ENCODE measurements around the gene BCKDHB. TPM values are rescaled to one million over a fixed set of nuclear protein-coding genes. Genes with fewer than 3 reads are reported as not detected.

Gene BCKDHB
- total and polyA plus RNA-seq, 12 donors = 6.4 to 33.9 (median 18.9) TPM

DNA sequence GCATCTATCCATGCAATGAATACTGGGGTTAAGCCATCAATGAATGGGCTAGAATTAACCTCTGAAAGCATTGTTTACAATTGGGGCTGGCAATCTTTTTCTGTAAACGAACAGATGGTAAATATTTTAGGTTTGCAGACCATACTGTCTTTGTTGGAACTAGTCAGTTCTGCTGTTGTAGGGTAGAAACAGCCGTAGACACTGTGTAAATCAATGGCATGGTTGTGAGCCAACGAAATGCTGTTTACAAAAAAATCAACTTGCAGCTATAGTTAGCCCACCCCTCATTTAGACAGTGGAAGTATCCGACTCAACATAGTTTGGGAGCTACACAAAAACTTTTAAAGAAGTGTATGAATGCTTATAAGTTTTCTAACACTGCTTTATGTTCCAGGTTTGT, 91.5 kb downstream of the BCKDHB start:
- no peak overlapping the region for H3K27ac ChIP-seq
- intact Hi-C loops (cut with DNase I) = no loop called here
- H3K27me3 ChIP-seq = no peaks in the 10 kb centered on the region
- no peaks in the 10 kb centered on the region for H3K4me1 ChIP-seq (replicated peaks in 1 of 2)
- TF ChIP-seq POLR2A (IDR thresholded peaks at IDR 0.05) = no peak
- no peak for TF ChIP-seq CTCF (IDR thresholded peaks at IDR 0.05)
- H3K36me3 ChIP-seq (replicated peaks in 1 of 2) = no peaks in the 10 kb centered on the region
- DNase-seq = no peak
- H3K4me3 ChIP-seq = no peak overlapping the region
- H3K9me3 ChIP-seq (replicated peaks in 1 of 3) = no peaks in the 10 kb centered on the region
- 91 to 93% (median 92%) methylated on average over 4 of the region's 4 CpGs for WGBS, 4 donors

- Histone ChIP-seq H3K4me3 (no peak overlapping the region), H3K36me3 (replicated peaks in 1 of 2) (no peaks in the 10 kb centered on the region), H3K4me1 (replicated peaks in 1 of 2) (no peaks in the 10 kb centered on the region), H3K27ac (no peak overlapping the region), H3K9me3 (replicated peaks in 1 of 3) (no peaks in the 10 kb centered on the region), H3K27me3 (no peaks in the 10 kb centered on the region)
- WGBS, 4 donors = 76 to 90% (median 89%) methylated on average over 1 of the region's 1 CpG
- intact Hi-C loops (cut with DNase I) = no loop called here
- no peak for TF ChIP-seq POLR2A (IDR thresholded peaks at IDR 0.05)
- no peak for TF ChIP-seq CTCF (IDR thresholded peaks at IDR 0.05)
- no peak for DNase-seq
Observed at GRCh38 chr6:80203283-80203682, 96.8 kb downstream of the BCKDHB start.

GRCh38 chr6:80205404-80205803, 98.9 kb downstream of the BCKDHB start:
- no peaks in the 10 kb centered on the region for H3K4me1 ChIP-seq (replicated peaks in 1 of 2)
- WGBS, 4 donors = 89 to 97% (median 92%) methylated on average over 4 of the region's 4 CpGs
- TF ChIP-seq POLR2A (IDR thresholded peaks at IDR 0.05) = no peak
- no peak for TF ChIP-seq CTCF (IDR thresholded peaks at IDR 0.05)
- no peaks in the 10 kb centered on the region for H3K27me3 ChIP-seq
- DNase-seq = no peak
- intact Hi-C loops (cut with DNase I) = no loop called here
- no peaks in the 10 kb centered on the region for H3K9me3 ChIP-seq (replicated peaks in 1 of 3)
- no peak overlapping the region for H3K4me3 ChIP-seq
- H3K36me3 ChIP-seq (replicated peaks in 1 of 2) = no peaks in the 10 kb centered on the region
- H3K27ac ChIP-seq = no peak overlapping the region

DNA sequence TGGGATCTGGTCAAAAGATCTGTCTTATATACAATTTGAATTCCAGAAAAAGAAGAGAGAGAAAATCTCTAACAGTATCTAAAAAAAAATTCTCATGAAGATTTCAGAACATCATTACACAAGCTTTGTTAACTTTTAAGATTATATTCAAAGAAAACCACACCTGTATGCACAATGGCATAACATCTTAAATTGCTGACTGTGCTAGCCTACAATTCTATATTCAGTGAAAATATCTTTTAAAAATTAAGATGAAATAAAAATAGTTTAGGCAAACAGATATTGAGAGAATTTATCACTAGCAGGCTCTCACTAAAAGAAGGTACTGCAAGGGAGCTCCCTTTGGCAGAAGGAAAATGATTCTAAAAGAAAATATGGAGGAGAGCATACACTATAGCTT, 100.3 kb downstream of the BCKDHB start:
- Histone ChIP-seq H3K4me3 (no peak overlapping the region), H3K36me3 (replicated peaks in 1 of 2) (no peaks in the 10 kb centered on the region), H3K9me3 (replicated peaks in 1 of 3) (no peaks in the 10 kb centered on the region), H3K4me1 (replicated peaks in 1 of 2) (no peaks in the 10 kb centered on the region), H3K27ac (no peak overlapping the region), H3K27me3 (no peaks in the 10 kb centered on the region)
- intact Hi-C loops (cut with DNase I) = no loop called here
- DNase-seq = no peak
- no peak for TF ChIP-seq POLR2A (IDR thresholded peaks at IDR 0.05)
- TF ChIP-seq CTCF (IDR thresholded peaks at IDR 0.05) = no peak
